GM12891 (cell line): Measurements from ENCODE around the gene PSMB7.

Source experiments
- PAX5 ChIP-seq: IDR thresholded peaks from 2 replicates; pipeline ENCODE4 v1.6.1; 2011; ENCODE audit warnings: low read length, moderate library complexity, mild to moderate bottlenecking; ENCODE audit not compliant: insufficient read depth, severe bottlenecking
- POLR2A ChIP-seq: IDR thresholded peaks from 2 replicates; pipeline ENCODE4 v1.6.1; 2011; ENCODE audit warnings: low read depth, low read length, control low read depth
- POLR2AphosphoS5 ChIP-seq: IDR thresholded peaks from 2 replicates; pipeline ENCODE4 v1.6.1; 2011; ENCODE audit warnings: low read depth, low read length, control low read depth
- TAF1 ChIP-seq: IDR thresholded peaks from 2 replicates; pipeline ENCODE4 v1.6.1; 2011; ENCODE audit warnings: low read depth, low read length, control low read depth

DNA sequence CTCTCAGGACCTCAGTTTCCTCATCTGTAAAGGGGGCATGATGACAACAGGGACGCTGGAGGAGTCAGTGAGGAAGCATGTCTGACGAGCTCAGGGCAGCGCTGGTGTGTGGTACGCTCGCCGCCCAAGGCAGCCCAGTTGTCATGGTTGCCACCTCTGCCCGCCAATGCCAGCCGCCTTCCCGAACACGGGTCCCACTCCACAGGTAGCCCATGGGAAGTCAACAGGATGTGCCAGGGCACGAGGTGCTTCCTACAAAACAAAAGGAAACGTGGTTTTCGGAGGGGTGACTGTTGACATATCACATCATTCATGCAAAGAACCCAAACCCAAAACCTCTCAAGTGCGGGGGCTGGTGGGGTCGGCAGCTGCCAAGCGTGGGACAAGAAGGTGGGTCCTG is 99.4 kb downstream of the PSMB7 start:
- TF ChIP-seq POLR2A (no peak), TAF1 (no peak), POLR2AphosphoS5 (no peak), PAX5 (no peak)
